Ectodermal cell (in vitro differentiated cells): ENCODE measurements around the gene NSUN4.
A peak's percentile ranks its signal among the peaks of the same experiment; 100 is the strongest.
"Not testable (repeated sequence)": the region's sequence is repeated elsewhere in the genome, so short reads cannot be mapped to it uniquely, and the experiment has no call there.

ENCODE experiments used
- H3K27ac ChIP-seq: 2 replicates; pipeline ENCODE4 v1.7.0; 2013; ENCODE audit warnings: mild to moderate bottlenecking, low read depth, low read length; ENCODE audit not compliant: insufficient read depth, poor library complexity, severe bottlenecking
- H3K27me3 ChIP-seq: 2 replicates; pipeline ENCODE4 v1.7.0; 2013; ENCODE audit warnings: mild to moderate bottlenecking, low read length; ENCODE audit not compliant: insufficient read depth, control insufficient read depth, poor library complexity, severe bottlenecking
- H3K36me3 ChIP-seq: one replicate; pipeline ENCODE4 v1.7.0; 2013; ENCODE audit warnings: low read length; ENCODE audit not compliant: control insufficient read depth, insufficient read depth
- H3K4me1 ChIP-seq: one replicate; pipeline ENCODE4 v1.7.0; 2013; ENCODE audit warnings: low read length; ENCODE audit not compliant: control insufficient read depth, insufficient read depth
- H3K4me3 ChIP-seq: 2 replicates; pipeline ENCODE4 v1.7.0; 2013; ENCODE audit warnings: low read depth, low read length, control low read depth; ENCODE audit not compliant: insufficient read depth
- H3K9me3 ChIP-seq: 2 replicates; pipeline ENCODE4 v1.7.0; 2013; ENCODE audit warnings: mild to moderate bottlenecking, low read length, moderate library complexity; ENCODE audit not compliant: control insufficient read depth
- WGBS, 2 experiments: methylation state at CpG; one replicate each; pipeline ENCODE4 v1.1.7; 2013; ENCODE audit warnings: missing lambda C conversion rate in 2 of 2; 5-methylcytosine and 5-hydroxymethylcytosine counted together

Gene NSUN4

GRCh38 chr1:46328182-46328581, 12.4 kb upstream of the NSUN4 start:
- H3K4me3 ChIP-seq, H3K4me1 ChIP-seq, H3K9me3 ChIP-seq, H3K36me3 ChIP-seq, H3K27ac ChIP-seq, H3K27me3 ChIP-seq: not testable (repeated sequence)
- WGBS, 2 experiments, result 93 to 97% methylated on average over 7 of the region's 7 CpGs

DNA sequence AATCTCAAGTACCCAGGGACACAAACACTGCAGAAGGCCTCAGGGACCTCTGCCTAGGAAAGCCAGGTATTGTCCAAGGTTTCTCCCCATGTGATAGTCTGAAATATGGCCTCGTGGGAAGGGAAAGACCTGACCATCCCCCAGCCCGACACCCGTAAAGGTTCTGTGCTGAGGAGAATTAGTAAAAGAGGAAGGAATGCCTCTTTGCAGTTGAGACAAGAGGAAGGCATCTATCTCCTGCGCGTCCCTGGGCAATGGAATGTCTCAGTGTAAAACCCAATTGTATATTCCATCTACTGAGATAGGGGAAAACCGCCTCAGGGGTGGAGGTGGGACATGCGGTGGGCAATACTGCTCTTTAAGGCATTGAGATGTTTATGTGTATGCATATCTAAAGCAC, 10.8 kb upstream of the NSUN4 start:
- not testable (repeated sequence) for H3K36me3 ChIP-seq, H3K9me3 ChIP-seq, H3K4me3 ChIP-seq, H3K27ac ChIP-seq, H3K27me3 ChIP-seq, H3K4me1 ChIP-seq
- WGBS, 2 experiments, result 50 to 54% methylated on average over 3 of the region's 7 CpGs

DNA sequence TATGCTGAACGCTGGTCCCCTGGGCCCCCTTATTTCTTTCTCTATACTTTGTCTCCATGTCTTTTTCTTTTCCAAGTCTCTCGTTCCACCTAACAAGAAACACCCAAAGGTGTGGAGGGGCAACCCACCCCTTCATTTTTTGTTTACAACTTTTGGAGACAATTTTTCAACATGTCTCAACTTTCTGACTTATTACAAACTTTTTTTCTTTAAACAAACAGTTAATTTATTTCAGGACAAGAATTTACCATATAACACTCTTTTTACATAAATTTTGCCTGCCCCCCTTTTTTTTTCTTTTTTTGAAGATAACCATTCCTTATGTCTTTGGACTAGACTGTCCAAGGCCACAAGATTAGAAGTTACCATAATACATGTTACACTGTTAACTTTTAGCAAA, 10.2 kb upstream of the NSUN4 start:
- WGBS, 2 experiments, result 91% methylated on average over 2 of the region's 2 CpGs
- not testable (repeated sequence) for H3K36me3 ChIP-seq, H3K9me3 ChIP-seq, H3K27ac ChIP-seq, H3K4me3 ChIP-seq, H3K27me3 ChIP-seq, H3K4me1 ChIP-seq

- H3K36me3 ChIP-seq, H3K4me3 ChIP-seq, H3K27me3 ChIP-seq, H3K9me3 ChIP-seq, H3K4me1 ChIP-seq: not testable (repeated sequence)
- H3K27ac ChIP-seq, result peak overlapping the region; percentile 44
- 43 to 44% methylated on average over 22 to 24 of the region's 24 CpGs for WGBS, 2 experiments
Measured at GRCh38 chr1:46331786-46332540, 8.6 kb upstream of the NSUN4 start.

DNA sequence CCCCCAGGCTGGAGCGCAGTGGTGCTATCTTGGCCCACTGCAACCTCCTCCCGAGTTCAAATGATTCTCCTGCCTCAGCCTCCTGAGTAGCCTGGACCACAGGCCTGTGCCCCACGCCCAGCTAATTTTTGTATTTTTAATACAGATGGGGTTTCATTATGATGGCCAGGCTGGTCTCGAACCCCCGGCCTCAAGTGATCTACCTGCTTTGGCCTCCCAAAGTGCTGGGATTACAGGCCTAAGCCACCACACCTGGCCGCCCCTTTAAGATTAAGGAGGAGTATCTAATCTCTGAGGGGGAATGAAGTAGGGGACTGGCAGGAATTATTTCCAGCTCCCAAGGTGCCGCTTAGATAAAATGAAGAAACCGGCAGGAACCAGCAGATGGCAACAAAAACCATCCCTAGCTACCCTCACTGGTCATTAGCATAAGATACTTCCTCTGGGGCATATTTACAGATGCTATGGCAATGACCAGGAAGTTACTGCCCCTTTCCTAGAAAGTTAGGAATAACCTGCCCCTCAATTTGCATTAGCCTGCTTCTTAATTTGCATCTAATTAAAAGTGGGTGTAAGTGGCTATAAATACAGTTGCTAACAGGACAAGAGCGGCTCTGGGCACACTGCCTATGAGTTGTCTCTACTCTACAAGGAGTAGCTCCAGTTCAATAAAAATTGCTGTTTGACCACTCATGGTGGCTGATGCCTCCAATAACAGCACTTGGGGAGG, 7.1 kb upstream of the NSUN4 start:
- Histone ChIP-seq H3K4me1 (no peaks in the 10 kb centered on the region), H3K27ac (no peak overlapping the region), H3K4me3 (no peak overlapping the region), H3K36me3 (no peaks in the 10 kb centered on the region), H3K27me3 (no peaks in the 10 kb centered on the region), H3K9me3 (no peaks in the 10 kb centered on the region)
- 76 to 79% methylated on average over 9 of the region's 9 CpGs for WGBS, 2 experiments

GRCh38 chr1:46334030-46334384, 6.6 kb upstream of the NSUN4 start:
- Histone ChIP-seq H3K27me3 (no peaks in the 10 kb centered on the region), H3K4me3 (no peak overlapping the region), H3K4me1 (no peaks in the 10 kb centered on the region), H3K27ac (no peak overlapping the region), H3K36me3 (no peaks in the 10 kb centered on the region), H3K9me3 (no peaks in the 10 kb centered on the region)
- 92 to 94% methylated on average over 2 of the region's 2 CpGs for WGBS, 2 experiments

DNA sequence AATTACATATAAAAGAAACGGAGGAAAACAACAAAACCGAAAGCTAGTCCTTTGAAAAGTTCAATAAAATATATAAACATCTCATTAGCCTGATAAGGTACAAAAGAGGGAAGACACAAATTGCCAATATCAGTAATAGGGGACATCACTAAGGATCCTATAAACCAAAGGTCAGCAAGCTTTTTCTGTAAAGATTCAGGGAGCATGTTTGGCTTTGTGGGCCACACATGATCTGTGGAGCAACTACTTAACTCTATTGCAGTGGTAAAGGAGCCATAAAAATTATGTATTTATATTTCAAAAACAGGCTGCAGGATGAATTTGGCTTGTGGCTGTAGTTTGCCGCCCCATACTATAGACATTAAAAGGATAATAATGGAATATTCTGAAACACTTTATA, 5.5 kb upstream of the NSUN4 start:
- Histone ChIP-seq H3K27me3 (no peaks in the 10 kb centered on the region), H3K9me3 (no peaks in the 10 kb centered on the region), H3K4me1 (no peaks in the 10 kb centered on the region), H3K4me3 (no peak overlapping the region), H3K36me3 (no peaks in the 10 kb centered on the region), H3K27ac (no peak overlapping the region)
- 88 to 100% methylated on average over 1 to 2 of the region's 3 CpGs for WGBS, 2 experiments

DNA sequence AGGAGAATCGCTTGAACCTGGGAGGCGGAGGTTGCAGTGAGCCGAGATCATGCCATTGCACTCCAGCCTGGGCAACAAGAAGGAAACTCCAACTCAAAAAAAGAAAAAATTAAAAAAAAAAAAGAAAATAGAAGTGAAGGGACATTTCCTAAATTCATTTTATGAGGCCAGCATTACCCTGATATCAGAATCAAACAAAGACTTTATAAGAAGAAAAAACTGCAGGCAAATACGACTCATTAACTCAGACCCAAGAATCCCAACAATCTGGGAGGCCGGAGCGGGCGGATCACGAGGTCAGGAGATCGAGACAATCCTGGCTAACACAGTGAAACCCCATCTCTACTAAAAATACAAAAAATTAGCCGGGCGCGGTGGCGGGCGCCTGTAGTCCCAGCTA, 3.2 kb upstream of the NSUN4 start:
- H3K9me3 ChIP-seq, H3K27ac ChIP-seq, H3K4me3 ChIP-seq, H3K27me3 ChIP-seq, H3K36me3 ChIP-seq, H3K4me1 ChIP-seq: not testable (repeated sequence)
- WGBS, 2 experiments, result 90 to 94% methylated on average over 8 to 9 of the region's 14 CpGs

GRCh38 chr1:46341222-46342083, 846 bp downstream of the NSUN4 start:
- Histone ChIP-seq H3K27me3 (no peaks in the 10 kb centered on the region), H3K27ac (peak overlapping the region; percentile 87), H3K4me1 (no peaks in the 10 kb centered on the region), H3K36me3 (peaks cover 6% of the 10 kb centered on the region), H3K4me3 (peak overlapping the region; percentile 88), H3K9me3 (no peaks in the 10 kb centered on the region)
- WGBS, 2 experiments, result 62% methylated on average over 31 of the region's 31 CpGs

DNA sequence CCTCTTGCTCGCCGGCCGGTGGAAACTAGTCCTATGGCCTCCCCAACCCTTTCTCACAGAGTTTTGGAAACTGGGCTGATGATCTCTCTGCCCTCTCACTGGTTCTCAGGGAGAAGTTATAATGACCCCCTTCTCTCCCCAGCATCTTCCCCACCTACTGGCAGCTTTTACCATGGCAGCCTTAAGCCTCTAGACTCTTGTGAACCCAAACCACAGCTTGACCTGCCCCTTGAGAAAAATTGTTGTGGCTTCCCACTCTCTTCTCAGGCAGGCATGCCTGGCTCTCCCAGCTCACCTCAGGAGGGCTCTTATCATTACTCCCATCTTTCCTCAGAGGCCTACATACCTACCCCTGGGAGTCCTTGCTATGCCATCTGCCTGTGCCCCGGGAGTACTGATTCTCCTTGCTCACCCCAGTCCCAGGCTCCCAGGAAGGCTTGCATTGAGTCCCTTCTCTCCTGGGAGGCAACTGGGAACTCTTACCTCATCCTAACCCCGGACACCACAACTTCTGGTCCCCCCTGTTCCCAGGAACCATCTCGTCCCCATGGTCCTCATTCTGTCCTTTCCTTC, 1.6 kb downstream of the NSUN4 start:
- H3K27ac ChIP-seq, result no peak overlapping the region
- WGBS, 2 experiments, result 93 to 96% methylated on average over 6 of the region's 6 CpGs
- H3K4me3 ChIP-seq, result no peak overlapping the region
- no peaks in the 10 kb centered on the region for H3K9me3 ChIP-seq
- H3K4me1 ChIP-seq, result no peaks in the 10 kb centered on the region
- H3K27me3 ChIP-seq, result no peaks in the 10 kb centered on the region
- peaks cover 6% of the 10 kb centered on the region for H3K36me3 ChIP-seq
